SK-N-SH treated with all-trans-retinoic acid at 6 μM for 48 hours (cell line): ENCODE measurements around the gene ACVR2A.

ENCODE experiments used
- BACH2 ChIP-seq: fragments of 250-450 bp; sonication (Bioruptor Pico); IDR thresholded peaks from 2 replicates; pipeline ENCODE4 v1.9.0; 2021; ENCODE audit warnings: mild to moderate bottlenecking, borderline replicate concordance
- ZNF70 ChIP-seq: fragments of 450-650 bp; formaldehyde crosslinking; IDR thresholded peaks from 2 replicates; pipeline ENCODE4 v1.5.0; 2020; ENCODE audit warnings: mild to moderate bottlenecking, moderate library complexity

DNA sequence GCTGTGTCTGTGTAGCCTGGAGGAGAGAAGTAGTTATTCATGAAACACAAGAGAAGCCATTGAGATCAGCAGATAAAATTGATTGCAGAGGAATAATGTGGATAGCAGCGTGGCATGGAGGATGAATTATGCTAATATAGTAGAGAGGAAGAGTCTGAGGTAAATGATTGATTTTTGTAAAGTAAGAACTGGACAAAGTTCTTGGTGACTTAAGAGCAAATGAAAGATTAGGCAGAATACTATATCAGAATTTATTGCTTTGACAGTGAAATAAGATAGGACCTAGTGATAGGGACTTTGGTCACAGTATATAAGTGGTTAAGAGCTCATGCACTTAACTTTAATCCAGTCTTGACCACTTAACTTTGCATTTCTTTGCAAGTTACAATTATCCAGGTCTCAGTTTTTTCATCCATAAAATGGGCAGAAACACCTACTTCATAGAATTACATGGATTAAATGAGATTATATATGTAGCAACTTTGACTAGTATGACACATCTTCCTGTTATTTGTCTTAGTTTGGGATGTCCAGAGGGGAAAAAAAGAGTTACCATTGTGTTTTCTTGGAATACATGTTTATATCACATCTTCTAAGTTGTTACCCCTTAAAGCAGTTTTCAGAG is 29.1 kb downstream of the ACVR2A start:
- no peak for TF ChIP-seq BACH2 (CRISPR knock-in tag)
- no peak for TF ChIP-seq ZNF70 (CRISPR knock-in tag)
